GM12892 (cell line): ENCODE data around the gene ZHX3.

Experiments
- POLR2A ChIP-seq: IDR thresholded peaks from 2 replicates; pipeline ENCODE4 v1.6.1; 2011; ENCODE audit warnings: low read depth, low read length, control low read depth
- TAF1 ChIP-seq: IDR thresholded peaks from 2 replicates; pipeline ENCODE4 v1.6.1; 2011; ENCODE audit warnings: low read depth, mild to moderate bottlenecking, control low read depth, low read length, borderline replicate concordance

- no peak for TF ChIP-seq TAF1
- TF ChIP-seq POLR2A, result no peak
These were observed 30.2 kb downstream of the ZHX3 start for GRCh38 chr20:41287327-41287726.
